HG03575 (cell line): ENCODE data around the gene PODNL1.
"Not testable (repeated sequence)": the region's sequence is repeated elsewhere in the genome, so short reads cannot be mapped to it uniquely, and the experiment has no call there.

Source experiments
- ATAC-seq: cut with Tn5 transposase; IDR thresholded peaks from one replicate; pipeline ENCODE4 v1.9.1; 2021; ENCODE audit not compliant: unreplicated experiment, insufficient number of reproducible peaks, low FRiP score; ENCODE audit errors: extremely low read depth

The PODNL1 gene

DNA sequence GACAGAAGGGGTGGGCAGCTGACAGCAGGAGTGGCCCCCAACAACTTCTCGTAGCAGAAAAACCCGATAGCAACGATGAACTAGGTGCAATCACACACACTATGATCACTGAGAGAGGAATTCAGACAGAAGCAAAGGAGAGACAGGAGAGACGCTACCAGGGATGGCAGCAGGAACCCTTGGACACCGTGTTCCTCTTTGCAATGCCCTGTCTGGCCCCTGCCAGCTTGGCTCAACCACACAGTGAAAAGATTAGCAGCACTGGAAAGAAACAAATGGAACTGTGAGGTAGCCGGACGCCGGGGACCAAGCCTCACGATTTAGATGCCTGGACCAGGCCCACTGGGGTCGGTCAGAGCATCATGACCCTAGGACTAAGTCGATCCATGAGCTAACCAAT, 37.7 kb upstream of the PODNL1 start:
- no peak for ATAC-seq

DNA sequence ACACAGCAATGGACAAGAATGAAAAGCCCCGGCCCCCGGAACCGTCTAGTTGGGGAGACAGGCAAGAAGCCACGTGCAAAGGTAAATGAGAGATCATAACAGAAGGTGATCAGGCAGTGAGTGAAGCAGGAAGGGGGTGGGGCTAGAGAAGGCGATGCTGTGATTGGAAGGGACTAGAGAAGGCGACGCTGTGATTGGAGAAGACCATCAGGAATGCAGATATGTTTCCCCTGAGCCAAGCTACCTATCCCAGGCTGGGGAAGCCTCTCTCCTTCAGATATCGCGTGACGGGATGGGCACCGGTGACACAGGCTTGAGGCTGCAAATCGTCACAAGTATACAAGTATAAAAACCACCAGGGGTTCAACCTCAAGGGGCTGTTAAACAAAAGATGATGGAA, 35.9 kb upstream of the PODNL1 start:
- no peak for ATAC-seq

DNA sequence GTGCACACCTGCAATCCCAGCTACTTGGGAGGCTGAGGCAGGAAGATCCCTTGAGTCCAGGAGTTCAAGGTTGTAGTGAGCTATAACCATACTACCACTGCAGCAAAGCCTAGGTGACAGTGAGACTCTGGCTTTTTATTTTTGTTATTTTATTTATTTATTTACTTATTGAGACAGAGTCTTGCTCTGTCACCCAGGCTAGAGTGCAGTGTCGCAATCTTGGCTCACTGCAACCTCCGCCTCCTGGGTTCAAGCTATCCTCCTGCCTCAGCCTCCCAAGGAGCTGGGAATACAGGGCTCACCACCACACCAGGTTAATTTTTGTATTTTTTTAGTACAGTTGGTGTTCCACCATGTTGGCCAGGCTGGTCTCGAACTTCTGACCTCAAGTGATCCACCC, 35.3 kb upstream of the PODNL1 start:
- ATAC-seq = not testable (repeated sequence)

DNA sequence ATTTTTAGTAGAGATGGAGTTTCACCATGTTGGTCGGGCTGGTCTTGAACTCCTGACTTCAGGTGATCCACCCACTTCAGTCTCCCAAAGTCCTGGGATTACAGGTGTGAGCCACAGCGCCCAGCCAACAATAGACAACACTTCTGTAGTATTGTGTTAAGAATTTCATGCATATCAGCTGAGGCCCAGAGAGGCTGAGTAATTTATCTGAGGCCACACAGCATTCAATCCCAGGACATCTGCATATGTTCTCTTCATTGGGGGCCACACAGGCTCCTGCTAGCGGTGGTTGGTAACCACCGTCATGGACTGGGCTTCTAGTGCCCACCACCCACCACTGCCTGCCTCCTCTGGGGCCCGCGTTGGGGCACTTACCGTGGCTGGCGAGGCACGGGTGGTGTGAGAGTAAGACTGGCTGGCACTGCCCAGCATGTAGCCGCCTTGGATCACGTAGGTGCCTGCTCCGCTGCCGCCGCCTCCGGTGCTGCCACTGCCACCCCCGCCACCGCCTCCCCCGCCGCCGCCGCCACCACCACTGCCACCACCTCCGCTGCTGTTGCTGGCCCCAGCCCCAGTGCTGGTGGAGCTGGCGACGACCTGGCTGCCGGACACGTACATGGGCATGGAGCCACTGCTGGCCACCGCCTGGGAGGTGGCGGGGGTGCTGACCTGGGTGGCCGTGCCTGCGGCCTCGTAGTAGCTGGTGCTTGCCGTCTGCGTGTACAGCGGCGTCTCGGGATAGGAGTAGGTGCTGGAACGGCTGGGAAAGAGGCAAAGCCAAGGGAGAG, 34.3 kb upstream of the PODNL1 start:
- no peak for ATAC-seq

DNA sequence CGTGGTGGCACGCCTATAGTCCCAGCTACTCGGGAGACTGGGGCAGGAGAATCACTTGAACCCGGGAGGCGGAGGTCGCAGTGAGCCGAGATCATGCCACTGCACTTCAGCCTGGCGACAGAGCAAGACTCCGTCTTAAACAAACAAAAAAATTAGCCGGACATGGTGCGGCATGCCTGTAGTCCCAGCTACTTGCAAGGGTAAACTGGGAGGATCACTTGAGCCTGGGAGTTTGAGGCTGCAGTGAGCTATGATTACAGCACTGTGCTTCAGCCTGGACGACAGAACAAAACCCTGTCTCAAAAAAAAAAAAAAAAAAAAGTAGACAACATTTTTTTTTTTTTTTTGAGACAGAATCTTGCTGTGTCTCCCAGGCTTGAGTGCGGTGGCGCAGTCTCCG, 33.7 kb upstream of the PODNL1 start:
- not testable (repeated sequence) for ATAC-seq

DNA sequence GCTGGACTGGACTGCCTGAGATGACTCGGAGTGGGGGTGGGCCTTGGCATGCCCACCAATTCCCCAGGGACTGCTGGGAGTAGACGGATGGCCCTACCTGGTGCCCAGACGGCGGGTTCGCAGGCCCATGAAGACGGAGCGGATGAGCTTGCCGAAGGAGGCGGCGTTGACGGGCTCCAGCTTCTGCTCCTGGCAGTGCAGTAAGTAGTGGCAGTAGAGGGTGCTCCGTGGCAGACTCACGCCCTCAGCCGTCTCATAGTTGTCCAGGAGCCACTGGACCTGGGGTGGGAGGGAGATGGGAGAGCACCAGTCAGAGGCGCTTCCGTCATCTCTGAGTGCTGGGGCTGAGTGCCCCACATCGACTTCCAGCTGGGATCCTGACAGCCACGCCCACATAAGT, 31.7 kb upstream of the PODNL1 start:
- ATAC-seq = no peak

DNA sequence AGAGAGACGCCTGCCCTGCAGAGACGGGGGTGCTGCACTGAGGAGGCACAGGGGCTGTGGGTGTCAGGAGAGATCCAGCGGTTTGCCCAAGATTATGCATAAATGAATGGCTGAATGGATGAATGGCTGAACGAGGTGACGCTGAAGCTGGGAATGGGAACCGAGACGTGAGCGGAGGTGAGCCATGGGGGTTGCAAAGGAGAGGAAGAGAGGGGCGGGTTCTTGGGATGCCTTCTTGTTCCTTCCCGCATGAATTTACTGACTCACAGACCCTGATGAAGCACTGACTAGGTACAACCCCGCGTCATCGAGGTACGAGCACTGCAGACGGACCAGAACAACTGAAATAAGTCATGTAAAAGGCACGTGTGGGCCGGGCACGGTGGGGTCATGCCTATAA, 30.8 kb upstream of the PODNL1 start:
- no peak for ATAC-seq

DNA sequence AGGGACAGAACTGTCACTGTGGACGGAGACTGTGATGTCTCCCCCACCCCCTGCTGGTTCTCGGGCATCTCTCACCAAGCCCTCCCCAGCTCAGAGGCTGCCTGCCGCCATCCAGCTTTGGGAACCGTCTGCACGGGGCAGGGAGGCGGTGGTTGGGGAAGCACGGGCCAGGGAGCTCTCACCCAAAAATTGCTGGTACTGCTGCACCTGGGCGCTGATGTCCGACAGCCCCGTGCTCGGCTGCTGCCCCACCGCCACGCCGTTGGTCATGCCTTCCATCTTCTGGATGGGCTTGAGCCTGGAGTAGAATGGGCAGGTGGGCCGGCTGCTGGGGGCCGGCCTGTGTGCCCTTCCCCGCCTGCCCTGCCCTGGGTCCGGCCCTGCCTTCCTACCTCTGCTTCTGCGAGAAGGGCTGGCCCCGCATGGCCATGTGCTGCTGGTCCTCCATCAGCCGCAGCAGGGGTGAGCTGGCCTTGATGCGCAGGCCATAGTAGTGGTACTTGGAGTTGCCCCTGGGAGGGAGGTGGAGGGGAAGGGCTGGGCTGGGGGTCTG, 30.2 kb upstream of the PODNL1 start:
- ATAC-seq = no peak

DNA sequence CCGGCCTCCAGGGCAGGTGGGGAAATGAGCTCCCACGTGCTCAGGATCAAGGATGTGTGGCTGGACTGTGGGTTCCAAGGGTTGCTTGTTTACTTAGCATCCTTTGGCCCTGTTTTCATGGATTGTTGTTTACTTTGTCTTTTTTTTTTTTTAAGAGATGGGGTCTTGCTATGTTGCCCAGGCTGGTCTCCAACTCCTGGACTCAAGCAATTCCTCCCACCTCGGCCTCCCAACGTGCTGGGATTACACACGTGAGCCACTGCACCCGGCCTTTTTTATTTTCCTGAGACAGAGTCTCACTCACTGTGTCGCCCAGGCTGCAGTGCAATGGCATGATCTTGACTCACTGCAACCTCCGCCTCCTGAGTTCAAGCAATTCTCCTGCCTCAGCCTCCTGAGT, 29.0 kb upstream of the PODNL1 start:
- not testable (repeated sequence) for ATAC-seq

DNA sequence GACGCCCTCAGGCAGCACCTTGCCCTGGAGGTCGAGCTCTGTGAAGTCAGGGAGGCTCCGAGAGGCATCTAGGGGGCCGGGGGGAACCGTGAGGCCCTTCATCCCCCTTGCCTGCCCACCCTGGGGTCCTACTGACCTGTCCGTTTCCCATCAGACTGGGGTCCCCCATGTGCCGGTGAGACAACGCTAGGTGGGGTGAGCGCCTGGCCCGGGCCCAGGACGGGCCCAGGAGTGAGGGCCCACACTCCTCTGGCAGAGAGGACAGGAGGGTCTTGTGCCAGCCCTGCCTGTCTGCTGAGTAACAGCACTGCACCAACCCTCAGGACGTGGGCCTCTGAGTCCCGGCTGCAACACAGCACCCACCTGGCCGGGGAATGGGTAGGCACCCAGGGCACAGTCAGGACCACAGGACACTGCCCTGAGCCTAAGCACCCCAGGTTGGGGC, 28.5 kb upstream of the PODNL1 start:
- no peak for ATAC-seq

DNA sequence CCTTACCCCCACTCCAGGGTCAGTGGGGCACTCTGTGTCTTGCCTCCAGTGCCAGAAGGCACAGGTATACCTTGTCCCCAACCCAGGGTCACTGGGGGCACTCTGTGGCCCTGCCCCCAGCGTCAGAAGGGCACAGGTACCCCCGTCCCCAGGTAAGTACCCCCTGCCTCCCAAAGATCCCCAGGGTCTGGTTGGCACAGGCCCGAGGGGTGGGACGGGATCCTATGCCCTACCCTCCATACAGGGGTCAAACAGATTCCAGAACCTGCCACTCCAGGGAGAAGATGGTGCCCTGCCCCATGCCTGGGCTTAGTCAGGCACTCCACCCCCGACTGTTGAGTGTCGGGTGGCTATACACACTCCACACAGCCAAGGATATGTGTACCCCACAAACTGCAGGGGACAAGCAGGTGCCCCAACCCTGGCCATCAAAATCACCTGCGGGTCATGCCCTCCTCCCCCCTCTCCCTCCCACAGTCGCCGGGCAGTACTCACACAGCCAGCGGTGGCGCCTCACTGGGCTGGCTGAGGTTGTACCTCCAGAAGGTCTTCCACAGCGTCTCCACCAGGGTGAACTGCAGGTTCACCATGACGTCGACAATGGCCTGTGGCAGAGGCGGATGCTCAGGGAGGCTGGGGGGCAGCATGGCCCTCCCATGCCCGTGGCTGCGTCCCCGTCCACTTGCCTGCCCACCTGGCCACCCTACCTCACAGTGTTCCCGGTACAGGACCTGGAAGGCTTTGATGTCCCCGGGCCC, 27.9 kb upstream of the PODNL1 start:
- no peak for ATAC-seq

DNA sequence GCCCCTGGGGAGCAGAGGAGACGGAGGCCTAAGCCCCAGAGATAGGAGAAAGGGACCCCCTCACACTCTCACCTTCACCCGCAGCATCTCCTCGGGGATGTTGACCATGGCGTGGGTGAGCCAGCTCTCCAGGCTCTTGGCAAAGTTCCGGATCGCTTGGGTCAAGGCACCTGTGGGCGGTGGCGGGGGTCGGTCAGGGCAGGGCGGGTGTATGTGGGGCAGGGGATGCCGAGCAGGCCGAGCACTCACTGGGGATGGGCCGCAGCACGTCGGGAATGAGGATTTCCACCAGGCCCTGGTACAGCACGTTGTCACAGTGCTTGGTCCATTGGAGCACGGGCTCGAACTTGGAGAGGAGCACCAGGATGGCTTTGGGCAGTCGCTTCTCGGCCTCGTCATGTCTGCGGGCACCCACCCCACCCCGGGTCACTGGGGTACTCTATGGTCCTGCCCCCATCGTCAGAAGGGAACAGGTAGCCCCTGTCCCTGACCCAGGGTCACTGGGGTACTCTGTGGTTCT, 27.2 kb upstream of the PODNL1 start:
- ATAC-seq = no peak

DNA sequence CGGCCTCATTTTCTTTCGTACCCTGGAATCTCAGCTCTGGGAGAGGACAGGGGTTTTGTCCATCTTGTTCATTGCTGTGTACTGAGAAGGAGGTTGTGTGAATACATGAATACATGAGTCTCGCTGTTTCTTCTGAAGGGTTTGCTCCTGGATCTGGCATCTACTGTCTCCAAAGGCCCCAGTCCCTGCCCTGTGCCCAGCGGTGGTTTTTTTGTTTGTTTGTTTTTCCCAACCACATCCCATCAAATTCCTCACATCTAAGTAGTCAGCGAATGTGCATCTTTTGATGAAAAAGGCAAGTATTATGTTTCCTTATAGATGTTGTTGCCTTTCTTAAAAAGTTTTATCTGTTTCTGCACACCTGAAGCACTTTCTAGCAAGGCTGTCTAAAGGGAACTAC, 26.6 kb upstream of the PODNL1 start:
- no peak for ATAC-seq

DNA sequence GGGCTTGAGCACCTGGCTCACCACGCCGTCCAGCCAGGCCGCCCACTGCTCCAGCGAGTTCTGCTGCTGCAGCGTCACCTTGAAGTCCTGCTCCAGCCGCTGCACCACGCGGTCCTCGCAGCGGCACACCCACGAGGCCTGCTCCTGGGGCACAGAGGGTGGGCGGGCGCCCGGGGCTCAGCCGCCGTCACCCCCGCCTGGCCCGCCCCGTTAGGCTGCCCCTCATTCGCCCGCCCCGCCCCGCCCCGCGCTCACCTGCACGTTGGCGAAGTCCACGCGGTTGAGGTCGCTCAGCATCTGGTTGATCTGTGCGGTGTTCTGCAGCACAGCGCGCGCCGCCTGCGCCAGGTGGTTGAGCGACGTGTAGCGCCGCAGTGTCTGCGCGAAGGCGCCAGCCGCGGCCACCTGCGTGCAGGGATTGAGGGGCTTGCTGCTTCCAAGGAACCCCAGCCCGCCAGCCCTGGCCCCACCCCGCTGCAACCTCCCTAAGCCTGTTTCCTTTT, 25.4 kb upstream of the PODNL1 start:
- no peak for ATAC-seq

DNA sequence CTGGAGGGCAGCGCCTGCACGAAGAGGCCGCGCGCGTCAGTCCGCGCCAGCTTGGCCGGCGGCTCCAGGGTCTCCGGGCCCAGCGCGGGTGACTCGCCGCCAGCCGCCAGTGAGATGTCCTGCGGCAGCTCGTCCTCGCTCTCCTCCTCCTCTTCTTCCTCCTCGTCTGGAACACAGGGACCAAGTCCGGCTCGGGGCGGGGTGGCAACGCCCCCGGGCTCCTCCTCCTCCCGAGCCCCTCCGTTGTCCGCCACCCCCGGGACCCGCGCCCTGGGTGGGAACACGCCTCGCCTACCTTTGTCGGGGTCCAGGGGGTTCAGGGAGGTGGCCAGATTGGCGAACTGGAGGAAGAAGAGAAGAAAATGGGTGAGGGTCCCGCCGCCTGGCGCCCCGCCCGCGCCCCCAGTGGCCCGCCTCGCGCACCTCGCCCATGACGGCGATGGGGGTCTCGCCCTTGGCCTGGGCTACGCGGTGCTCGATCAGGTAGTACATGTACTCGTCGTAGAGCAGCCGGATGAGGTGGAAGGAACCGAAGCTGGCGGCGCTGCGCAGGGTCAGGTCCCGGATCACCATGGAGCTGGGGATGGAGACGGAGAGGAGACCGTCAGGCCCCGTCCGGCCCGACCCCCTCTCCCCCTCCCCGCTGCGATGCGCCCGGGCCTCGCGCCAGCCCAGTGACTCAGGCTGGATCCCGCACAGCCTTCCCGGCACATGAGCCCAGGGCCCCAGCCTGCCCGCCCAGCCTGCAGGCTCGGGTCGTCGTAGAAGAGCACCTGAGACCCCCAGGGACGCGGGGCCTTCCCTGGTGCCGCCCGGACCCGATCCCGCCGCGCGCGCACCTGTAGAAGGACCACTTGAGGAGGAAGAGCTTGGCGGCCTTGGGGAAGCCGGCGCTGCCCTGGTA, 24.7 kb upstream of the PODNL1 start:
- ATAC-seq = no peak

DNA sequence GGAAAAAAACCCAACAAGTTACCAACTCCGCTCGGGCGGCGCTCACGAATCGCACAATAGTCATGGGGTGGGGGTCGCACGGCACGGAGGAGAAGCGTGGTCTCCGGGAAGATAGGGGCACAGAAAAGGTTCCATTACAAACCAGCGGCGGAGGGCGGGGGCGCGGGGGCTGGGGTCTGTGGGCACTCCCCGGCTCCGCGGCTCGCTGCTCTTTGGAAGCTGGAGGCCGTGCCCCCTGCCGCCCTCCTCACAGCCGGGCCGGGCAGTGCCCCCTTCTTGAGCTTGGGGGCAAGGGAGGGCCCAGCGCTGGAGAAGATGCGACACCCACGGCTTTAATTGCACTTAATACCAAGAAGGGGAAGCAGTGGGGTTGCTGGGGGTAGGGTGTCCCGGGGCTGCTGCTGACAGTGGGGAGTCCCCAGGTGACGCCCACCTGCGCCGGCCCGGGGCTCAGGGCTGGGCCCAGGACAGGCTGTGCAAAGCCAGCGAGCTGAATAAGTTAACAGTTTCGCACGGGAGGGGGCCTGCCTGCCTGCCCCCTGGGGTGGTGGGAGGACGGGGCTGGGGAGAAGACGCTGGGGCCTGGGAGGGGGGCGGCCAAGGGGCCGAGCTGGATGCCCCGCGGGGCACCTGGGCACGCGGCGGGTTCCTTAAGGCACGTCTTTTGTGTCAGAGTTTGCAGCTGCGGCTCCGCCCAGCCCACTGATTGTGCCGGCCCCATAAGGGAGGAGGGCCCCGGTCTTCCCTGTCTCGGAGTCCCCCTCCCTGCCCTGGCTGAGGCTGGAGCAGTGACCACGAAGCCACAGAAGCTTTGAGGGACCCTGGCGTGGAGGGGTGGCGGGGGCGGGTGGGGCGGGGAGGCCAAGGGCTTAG, 23.8 kb upstream of the PODNL1 start:
- ATAC-seq = no peak

DNA sequence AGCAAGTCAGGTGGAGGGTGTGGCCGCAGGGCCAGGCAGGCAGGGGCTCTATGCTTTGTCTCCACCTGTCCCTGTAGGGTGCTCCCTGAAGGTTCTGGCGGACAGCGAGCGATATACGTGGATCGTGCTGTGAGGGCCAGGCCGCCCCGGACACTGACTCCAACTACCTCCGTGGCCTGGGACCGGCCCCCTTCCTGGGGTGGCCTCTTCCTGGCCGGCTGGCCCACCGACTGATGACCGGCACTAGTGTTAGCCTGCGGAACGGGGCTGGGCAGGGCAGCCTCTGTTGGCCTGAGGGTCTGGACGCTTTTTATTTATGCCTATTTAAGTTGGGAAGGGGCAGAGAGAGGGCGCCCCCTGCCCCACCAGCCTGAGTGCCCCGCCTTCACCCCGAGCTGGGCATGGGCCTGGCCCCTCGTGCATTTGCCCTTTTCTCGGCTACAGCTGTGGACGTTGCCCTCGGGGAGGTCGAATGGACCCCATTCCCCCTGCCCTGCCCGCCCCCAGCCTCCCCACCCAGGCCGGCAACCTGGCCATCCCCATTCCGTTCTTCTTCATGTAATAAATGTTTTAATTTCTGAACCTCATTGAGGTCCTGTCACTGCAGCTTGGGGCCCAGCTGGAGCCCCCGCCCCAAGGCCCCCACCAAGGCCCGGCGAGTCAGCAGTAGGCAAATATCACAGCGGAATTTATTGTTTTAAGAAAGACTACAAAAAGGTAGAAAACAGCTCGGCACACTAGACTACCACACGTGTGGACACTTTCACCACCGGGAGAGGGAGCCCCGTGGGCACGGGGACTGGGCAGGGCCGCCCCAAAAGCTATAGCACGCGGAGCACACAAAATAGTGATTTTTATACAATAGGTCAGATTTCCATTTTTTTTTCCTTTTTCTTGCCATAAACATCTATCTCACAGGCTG, 22.9 kb upstream of the PODNL1 start:
- ATAC-seq = no peak
